Common myeloid progenitor, CD34-positive (primary cell): ENCODE data around the gene ELOVL5.

ENCODE experiments used
- CTCF ChIA-PET: fragments of 350-600 bp; sonication (Branson Sonifier 250); formaldehyde crosslinking; loops from one replicate; lab custom pipeline; 2021; ENCODE audit warnings: antibody characterized with exemption; lab: Charles Lee
- POLR2A ChIA-PET: fragments of 350-600 bp; sonication (Branson Sonifier 250); formaldehyde crosslinking; loops from one replicate; lab custom pipeline; 2021; ENCODE audit warnings: antibody characterized with exemption; lab: Charles Lee
- DNase-seq, 3 donors: peaks; one replicate each; pipeline versions ENCODE4 v3.0.0 to v3.0.0-alpha.2; 2013
- H3K27ac ChIP-seq, 2 experiments: 1 replicate in 1 of 2; 2 replicates in 1 of 2; pipeline ENCODE4 v1.7.0; 2013; ENCODE audit warnings: inconsistent platforms in 2 of 2, low read length in 2 of 2, mild to moderate bottlenecking in 2 of 2, low read depth in 1 of 2, moderate library complexity in 1 of 2; ENCODE audit not compliant: severe bottlenecking in 2 of 2, insufficient read depth in 1 of 2, poor library complexity in 1 of 2
- H3K27me3 ChIP-seq, 5 experiments: replicated peaks in 2 of 5; 1 replicate in 3 of 5; 2 replicates in 2 of 5; pipeline versions ENCODE4 v1.6.1 to v1.7.0; 2013; ENCODE audit warnings: low read length in 4 of 5, mild to moderate bottlenecking in 2 of 5, moderate library complexity in 2 of 5, inconsistent platforms in 1 of 5; ENCODE audit not compliant: insufficient read depth in 5 of 5, control insufficient read depth in 4 of 5
- H3K36me3 ChIP-seq, 4 experiments: 1 replicate in 2 of 4; 2 replicates in 2 of 4; pipeline versions ENCODE4 v1.6.1 to v1.7.0; 2013; ENCODE audit warnings: low read length in 3 of 4, control low read depth in 1 of 4, mild to moderate bottlenecking in 1 of 4; ENCODE audit not compliant: control insufficient read depth in 4 of 4, insufficient read depth in 4 of 4
- H3K4me1 ChIP-seq, 4 experiments: 1 replicate in 3 of 4; 2 replicates in 1 of 4; pipeline versions ENCODE4 v1.6.1 to v1.7.1; 2013; ENCODE audit warnings: low read length in 3 of 4, mild to moderate bottlenecking in 3 of 4, control low read depth in 1 of 4, inconsistent platforms in 1 of 4, moderate library complexity in 1 of 4; ENCODE audit not compliant: control insufficient read depth in 4 of 4, insufficient read depth in 4 of 4; ENCODE audit errors: control extremely low read depth in 1 of 4
- H3K4me3 ChIP-seq, 7 experiments: 1 replicate in 4 of 7; 2 replicates in 3 of 7; pipeline versions ENCODE4 v1.5.1 to v1.7.0; 2013; ENCODE audit warnings: mild to moderate bottlenecking in 7 of 7, low read length in 6 of 7, moderate library complexity in 6 of 7, inconsistent platforms in 2 of 7, low read depth in 2 of 7, control low read depth in 1 of 7; ENCODE audit not compliant: insufficient read depth in 4 of 7, control insufficient read depth in 1 of 7; ENCODE audit errors: extremely low read depth in 1 of 7
- H3K9me3 ChIP-seq, 5 experiments: 1 replicate in 4 of 5; 2 replicates in 1 of 5; pipeline versions ENCODE4 v1.6.1 to v1.7.1; 2013; ENCODE audit warnings: low read length in 4 of 5, mild to moderate bottlenecking in 2 of 5, inconsistent platforms in 1 of 5, low read depth in 1 of 5, moderate library complexity in 1 of 5; ENCODE audit not compliant: control insufficient read depth in 4 of 5, insufficient read depth in 2 of 5; ENCODE audit errors: control extremely low read depth in 1 of 5
- WGBS: methylation state at CpG from one replicate; pipeline ENCODE4 v1.1.5; 2013; ENCODE audit not compliant: insufficient coverage; 5-methylcytosine and 5-hydroxymethylcytosine counted together

Gene ELOVL5

DNA sequence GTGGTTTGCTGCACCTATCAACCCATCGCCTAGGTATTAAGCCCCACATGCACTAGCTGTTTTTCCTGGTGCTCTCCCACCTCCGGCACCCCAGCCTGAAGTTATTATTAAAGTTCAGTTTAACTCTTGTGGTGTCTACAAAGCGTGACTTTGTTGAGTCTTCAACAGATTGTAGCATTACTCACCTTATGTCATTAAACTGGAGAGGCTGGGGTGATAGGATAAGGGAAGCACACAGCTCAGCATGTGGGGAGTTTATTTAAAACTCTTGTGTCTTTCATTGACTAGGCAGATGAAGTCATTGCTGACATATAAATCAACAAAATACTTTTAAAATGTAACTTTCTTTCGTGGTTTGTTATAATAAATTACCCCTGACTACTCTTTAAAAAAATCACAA lies 115.4 kb downstream of the ELOVL5 start:
- Histone ChIP-seq H3K4me3 (no peak overlapping the region), H3K27me3 (no peaks in the 10 kb centered on the region), H3K4me1 (no peaks in the 10 kb centered on the region), H3K27ac (no peak overlapping the region), H3K9me3 (no peaks in the 10 kb centered on the region), H3K36me3 (no peaks in the 10 kb centered on the region)
- no peak for DNase-seq
- ChIA-PET POLR2A (no interaction called here), CTCF (no interaction called here)
- 80% methylated on average over 2 of the region's 4 CpGs for whole genome bisulfite sequencing

DNA sequence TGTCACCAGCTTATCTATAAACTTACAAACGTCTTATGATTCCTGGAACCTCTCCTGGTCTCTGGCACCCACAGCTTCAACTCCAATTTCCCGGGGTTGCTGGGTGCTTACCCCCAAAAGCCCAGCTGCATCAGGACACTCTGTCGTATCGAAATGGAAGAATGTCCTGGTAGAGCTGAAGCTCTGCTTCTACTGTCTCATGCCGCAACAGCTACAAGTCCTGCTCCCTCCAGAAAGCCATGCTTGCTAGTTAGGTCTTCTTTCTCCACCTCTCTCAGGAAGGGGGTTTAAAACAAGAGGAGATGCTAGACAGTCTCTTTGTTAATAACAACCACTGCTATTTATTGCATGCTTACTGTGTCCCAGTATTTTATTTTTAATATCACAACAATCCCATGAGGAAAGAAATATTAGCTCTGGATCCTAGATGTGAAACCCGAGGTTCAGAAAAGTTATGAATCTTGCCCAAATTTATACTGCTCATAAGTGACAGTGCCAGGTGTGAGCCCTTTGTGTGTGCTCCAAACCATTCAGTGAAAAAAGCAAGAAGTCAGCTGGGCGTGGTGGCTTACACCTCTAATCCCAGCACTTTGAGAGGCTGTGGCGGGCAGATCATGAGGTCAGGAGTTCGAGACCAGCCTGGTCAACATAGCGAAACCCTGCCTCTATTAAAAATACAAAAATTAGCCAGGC lies 117.8 kb downstream of the ELOVL5 start:
- 92% methylated on average over 5 of the region's 10 CpGs for WGBS
- no peaks in the 10 kb centered on the region for H3K9me3 ChIP-seq
- no peak overlapping the region for H3K4me3 ChIP-seq
- H3K27me3 ChIP-seq, result no peaks in the 10 kb centered on the region
- H3K4me1 ChIP-seq, result no peaks in the 10 kb centered on the region
- H3K27ac ChIP-seq, result no peak overlapping the region
- no peaks in the 10 kb centered on the region for H3K36me3 ChIP-seq
- ChIA-PET CTCF (interaction anchor here (0.6 to 1.3 kb wide), 2 partner anchors 14 to 54 kb away, joined by 3 to 4 read pairs; no protein-coding TSS in a partner anchor), POLR2A (no interaction called here)
- DNase-seq, result no peak

DNA sequence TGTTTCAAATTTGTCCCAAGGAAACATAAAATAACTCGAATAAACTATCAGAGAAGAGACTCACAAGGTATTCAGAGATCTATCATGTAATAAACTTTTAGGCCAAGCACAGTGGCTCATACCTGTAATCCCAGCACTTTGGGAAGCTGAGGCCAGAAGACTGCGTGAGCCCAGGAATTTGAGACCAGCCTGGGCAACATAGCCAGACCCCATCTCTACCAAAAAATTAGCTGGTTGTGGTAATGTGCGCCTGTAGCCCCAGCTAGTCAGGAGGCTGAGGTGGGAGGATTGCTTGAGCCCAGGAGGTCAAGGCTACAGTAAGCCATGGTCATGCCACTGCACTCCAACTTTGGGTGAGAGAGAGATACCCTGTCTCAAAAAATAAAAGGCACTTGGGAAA lies 120.9 kb downstream of the ELOVL5 start:
- H3K36me3 ChIP-seq, result no peaks in the 10 kb centered on the region
- WGBS, result 100% methylated on average over 2 of the region's 3 CpGs
- H3K27me3 ChIP-seq, result no peaks in the 10 kb centered on the region
- no peaks in the 10 kb centered on the region for H3K4me1 ChIP-seq
- no peak overlapping the region for H3K27ac ChIP-seq
- POLR2A ChIA-PET, result no interaction called here
- H3K9me3 ChIP-seq, result no peaks in the 10 kb centered on the region
- DNase-seq, result no peak
- CTCF ChIA-PET, result no interaction called here
- H3K4me3 ChIP-seq, result no peak overlapping the region

DNA sequence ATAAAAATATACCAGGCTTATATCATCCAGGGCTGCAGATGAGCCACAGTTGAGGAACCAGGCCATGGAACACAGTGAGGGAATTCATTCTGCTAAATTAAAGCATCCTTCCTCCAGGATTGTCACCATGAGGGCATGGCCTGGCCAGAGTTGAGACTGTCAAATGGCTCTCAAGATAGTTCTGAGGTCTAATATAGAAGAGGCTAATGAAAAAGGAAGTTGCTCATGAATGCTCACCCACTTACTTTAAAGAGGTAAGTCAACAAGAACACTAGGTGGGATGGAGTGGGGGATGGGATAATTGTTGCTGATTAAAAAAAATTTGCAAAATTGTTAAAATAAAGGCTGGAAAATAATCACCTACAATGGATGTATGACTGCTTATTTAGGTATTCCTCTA lies 128.1 kb downstream of the ELOVL5 start:
- H3K4me3 ChIP-seq, result no peak overlapping the region
- H3K4me1 ChIP-seq, result no peaks in the 10 kb centered on the region
- H3K27ac ChIP-seq, result no peak overlapping the region
- DNase-seq, result no peak
- no peaks in the 10 kb centered on the region for H3K27me3 ChIP-seq
- no peaks in the 10 kb centered on the region for H3K9me3 ChIP-seq
- H3K36me3 ChIP-seq, result no peaks in the 10 kb centered on the region
- POLR2A ChIA-PET, result no interaction called here
- CTCF ChIA-PET, result no interaction called here
